HEK293 (cell line): ENCODE data around the gene WDR53.

Experiments
- CTCF ChIA-PET: fragments of 350-600 bp; formaldehyde crosslinking; extraction: SDS; loops from one replicate; lab custom pipeline; 2021; ENCODE audit warnings: antibody characterized with exemption; lab: Yijun Ruan, JAX
- POLR2A ChIA-PET: fragments of 300-600 bp; formaldehyde crosslinking; extraction: SDS; loops from one replicate; lab custom pipeline; 2020; ENCODE audit warnings: antibody characterized with exemption, inconsistent platforms; lab: Yijun Ruan, JAX
- H3K27ac ChIP-seq: fragments of 200-500 bp; sonication (Bioruptor generic); 2 replicates; pipeline ENCODE4 v1.5.1; 2014; ENCODE audit warnings: low read depth, low read length, control low read depth, inconsistent platforms; ENCODE audit errors: extremely low read depth
- H3K36me3 ChIP-seq, 2 experiments: fragments of 200-500 bp in 1 of 2; sonication (Bioruptor generic) in 1 of 2; 1 replicate in 1 of 2; 2 replicates in 1 of 2; pipeline ENCODE4 v1.5.1; 2014 to 2017; ENCODE audit warnings: inconsistent platforms in 2 of 2, low read length in 2 of 2; ENCODE audit not compliant: control insufficient read depth in 2 of 2, insufficient read depth in 1 of 2
- H3K4me1 ChIP-seq: fragments of 200-500 bp; sonication (Bioruptor generic); 2 replicates; pipeline ENCODE4 v1.5.1; 2014; ENCODE audit warnings: mild to moderate bottlenecking, low read length, inconsistent platforms; ENCODE audit not compliant: control insufficient read depth, insufficient read depth
- H3K4me3 ChIP-seq: 2 replicates; pipeline ENCODE4 v1.5.1; 2011; ENCODE audit warnings: low read depth, mild to moderate bottlenecking, control low read depth, low read length, moderate library complexity
- H3K9me3 ChIP-seq: fragments of 200-500 bp; sonication (Bioruptor generic); 2 replicates; pipeline ENCODE4 v1.5.1; 2014; ENCODE audit warnings: low read depth, low read length, inconsistent platforms; ENCODE audit not compliant: control insufficient read depth, insufficient read depth
- GLI2 ChIP-seq: fragments of 450-650 bp; formaldehyde crosslinking; IDR thresholded peaks from 2 replicates; pipeline ENCODE4; 2017; ENCODE audit warnings: missing biosample characterization, missing genetic modification characterization, low read depth, borderline replicate concordance
- HOXC10 ChIP-seq: sonication (generic); formaldehyde crosslinking; IDR thresholded peaks from 2 replicates; pipeline ENCODE4 v1.8.1; 2023; ENCODE audit warnings: mild to moderate bottlenecking, missing genetic modification reagents
- MZF1 ChIP-seq: fragments of 450-650 bp; formaldehyde crosslinking; IDR thresholded peaks from 2 replicates; pipeline ENCODE4 v1.5.1; 2017; ENCODE audit warnings: missing biosample characterization, missing genetic modification characterization, borderline replicate concordance
- RBAK ChIP-seq: fragments of 450-650 bp; formaldehyde crosslinking; IDR thresholded peaks from 2 replicates; pipeline ENCODE4 v1.5.1; 2016; ENCODE audit warnings: missing biosample characterization, missing genetic modification characterization
- YY2 ChIP-seq: fragments of 450-650 bp; formaldehyde crosslinking; IDR thresholded peaks from 2 replicates; pipeline ENCODE4 v1.5.1; 2016; ENCODE audit warnings: missing biosample characterization, missing genetic modification characterization
- ZFP37 ChIP-seq: fragments of 450-650 bp; formaldehyde crosslinking; IDR thresholded peaks from 2 replicates; pipeline ENCODE4 v1.5.1; 2016; ENCODE audit warnings: missing biosample characterization, missing genetic modification characterization
- ZNF202 ChIP-seq: fragments of 450-650 bp; formaldehyde crosslinking; IDR thresholded peaks from 2 replicates; pipeline ENCODE4 v1.5.1; 2016; ENCODE audit warnings: missing biosample characterization, missing genetic modification characterization, borderline replicate concordance
- ZNF274 ChIP-seq, 2 experiments: fragments of 200-500 bp in 1 of 2; fragments of 450-650 bp in 1 of 2; sonication (Bioruptor generic) in 1 of 2; formaldehyde crosslinking in 1 of 2; IDR thresholded peaks; 2 replicates each; pipeline versions ENCODE4 v1.5.1 to v1.6.1; 2014 to 2016; ENCODE audit warnings: borderline replicate concordance in 1 of 2, inconsistent platforms in 1 of 2, low read length in 1 of 2, missing biosample characterization in 1 of 2, missing genetic modification characterization in 1 of 2
- ZNF335 ChIP-seq: fragments of 450-650 bp; formaldehyde crosslinking; conservative IDR thresholded peaks from 2 replicates; pipeline ENCODE4 v1.5.1; 2016; ENCODE audit warnings: missing biosample characterization, missing genetic modification characterization
- ZNF341 ChIP-seq: fragments of 450-650 bp; formaldehyde crosslinking; IDR thresholded peaks from 2 replicates; pipeline ENCODE4; 2016; ENCODE audit warnings: low read depth, missing biosample characterization, missing genetic modification characterization
- ZNF529 ChIP-seq: fragments of 450-650 bp; formaldehyde crosslinking; IDR thresholded peaks from 2 replicates; pipeline ENCODE4 v1.5.1; 2017; ENCODE audit warnings: missing genetic modification characterization, missing biosample characterization; ENCODE audit not compliant: insufficient replicate concordance
- ZNF658 ChIP-seq: fragments of 450-650 bp; formaldehyde crosslinking; IDR thresholded peaks from 2 replicates; pipeline ENCODE4; 2016; ENCODE audit warnings: missing biosample characterization, missing genetic modification characterization
- ZNF747 ChIP-seq: fragments of 450-650 bp; formaldehyde crosslinking; IDR thresholded peaks from 2 replicates; pipeline ENCODE4 v1.5.1; 2016; ENCODE audit warnings: missing biosample characterization, missing genetic modification characterization
- TF ChIP-seq, protein P1 (sequence below): fragments of 450-650 bp; formaldehyde crosslinking; IDR thresholded peaks from 2 replicates; pipeline ENCODE4 v1.5.1; 2016; ENCODE audit warnings: missing biosample characterization, missing genetic modification characterization
- TF ChIP-seq, protein P2 (sequence below): fragments of 450-650 bp; formaldehyde crosslinking; IDR thresholded peaks from 2 replicates; pipeline ENCODE4 v1.5.1; 2016; ENCODE audit warnings: missing biosample characterization, missing genetic modification characterization
- TF ChIP-seq, protein P3 (sequence below): fragments of 450-650 bp; formaldehyde crosslinking; IDR thresholded peaks from 2 replicates; pipeline ENCODE4 v1.5.1; 2017; ENCODE audit warnings: missing biosample characterization, missing genetic modification characterization
- TF ChIP-seq, protein P4 (sequence below): fragments of 450-650 bp; formaldehyde crosslinking; IDR thresholded peaks from 2 replicates; pipeline ENCODE4 v1.5.1; 2016; ENCODE audit warnings: missing biosample characterization, missing genetic modification characterization, borderline replicate concordance
- TF ChIP-seq, protein P5 (sequence below): fragments of 450-650 bp; formaldehyde crosslinking; IDR thresholded peaks from 2 replicates; pipeline ENCODE4 v1.5.1; 2017; ENCODE audit warnings: missing biosample characterization, missing genetic modification characterization

Gene WDR53

DNA sequence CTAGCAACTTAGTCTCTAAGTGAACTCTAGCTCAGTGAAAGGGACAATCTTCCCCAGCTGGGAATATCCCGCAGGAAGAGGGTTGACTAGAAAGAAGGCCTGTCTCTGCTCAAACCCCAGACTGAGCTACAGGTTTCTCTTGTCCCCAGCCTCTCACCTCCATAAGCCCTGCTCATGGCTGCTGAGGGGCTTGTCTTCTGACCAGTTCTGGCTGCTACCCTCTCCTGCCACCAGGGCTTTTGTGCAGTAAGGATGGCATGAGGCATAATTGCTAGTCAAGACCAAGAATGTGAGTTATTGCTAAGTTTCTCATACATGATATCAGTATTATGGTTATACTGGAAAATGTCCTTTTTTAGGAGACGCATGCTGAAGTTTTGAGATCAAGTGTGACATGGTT, 21.3 kb downstream of the WDR53 start:
- TF ChIP-seq ZNF658 (tag by site-specific recombination) (no peak), ZNF529 (no peak), ZNF274 (IDR thresholded peaks at IDR 0.05; ENCODE audit: low read length) (no peak), ZNF274 (tag by site-specific recombination; IDR thresholded peaks at IDR 0.05; ENCODE audit: borderline replicate concordance) (no peak), RBAK (tag by site-specific recombination) (no peak), ZNF202 (tag by site-specific recombination) (no peak), HOXC10 (CRISPR knock-in tag) (no peak), GLI2 (tag by site-specific recombination) (no peak), ZNF335 (tag by site-specific recombination) (no peak), MZF1 (tag by site-specific recombination) (no peak), ZNF341 (tag by site-specific recombination) (no peak), ZFP37 (no peak), ZNF747 (no peak), YY2 (no peak)
- TF ChIP-seq, protein P1, sequence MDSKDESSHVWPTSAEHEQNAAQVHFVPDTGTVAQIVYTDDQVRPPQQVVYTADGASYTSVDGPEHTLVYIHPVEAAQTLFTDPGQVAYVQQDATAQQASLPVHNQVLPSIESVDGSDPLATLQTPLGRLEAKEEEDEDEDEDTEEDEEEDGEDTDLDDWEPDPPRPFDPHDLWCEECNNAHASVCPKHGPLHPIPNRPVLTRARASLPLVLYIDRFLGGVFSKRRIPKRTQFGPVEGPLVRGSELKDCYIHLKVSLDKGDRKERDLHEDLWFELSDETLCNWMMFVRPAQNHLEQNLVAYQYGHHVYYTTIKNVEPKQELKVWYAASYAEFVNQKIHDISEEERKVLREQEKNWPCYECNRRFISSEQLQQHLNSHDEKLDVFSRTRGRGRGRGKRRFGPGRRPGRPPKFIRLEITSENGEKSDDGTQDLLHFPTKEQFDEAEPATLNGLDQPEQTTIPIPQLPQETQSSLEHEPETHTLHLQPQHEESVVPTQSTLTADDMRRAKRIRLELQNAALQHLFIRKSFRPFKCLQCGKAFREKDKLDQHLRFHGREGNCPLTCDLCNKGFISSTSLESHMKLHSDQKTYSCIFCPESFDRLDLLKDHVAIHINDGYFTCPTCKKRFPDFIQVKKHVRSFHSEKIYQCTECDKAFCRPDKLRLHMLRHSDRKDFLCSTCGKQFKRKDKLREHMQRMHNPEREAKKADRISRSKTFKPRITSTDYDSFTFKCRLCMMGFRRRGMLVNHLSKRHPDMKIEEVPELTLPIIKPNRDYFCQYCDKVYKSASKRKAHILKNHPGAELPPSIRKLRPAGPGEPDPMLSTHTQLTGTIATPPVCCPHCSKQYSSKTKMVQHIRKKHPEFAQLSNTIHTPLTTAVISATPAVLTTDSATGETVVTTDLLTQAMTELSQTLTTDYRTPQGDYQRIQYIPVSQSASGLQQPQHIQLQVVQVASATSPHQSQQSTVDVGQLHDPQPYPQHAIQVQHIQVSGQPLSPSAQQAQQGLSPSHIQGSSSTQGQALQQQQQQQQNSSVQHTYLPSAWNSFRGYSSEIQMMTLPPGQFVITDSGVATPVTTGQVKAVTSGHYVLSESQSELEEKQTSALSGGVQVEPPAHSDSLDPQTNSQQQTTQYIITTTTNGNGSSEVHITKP, result no peak
- TF ChIP-seq, protein P2, sequence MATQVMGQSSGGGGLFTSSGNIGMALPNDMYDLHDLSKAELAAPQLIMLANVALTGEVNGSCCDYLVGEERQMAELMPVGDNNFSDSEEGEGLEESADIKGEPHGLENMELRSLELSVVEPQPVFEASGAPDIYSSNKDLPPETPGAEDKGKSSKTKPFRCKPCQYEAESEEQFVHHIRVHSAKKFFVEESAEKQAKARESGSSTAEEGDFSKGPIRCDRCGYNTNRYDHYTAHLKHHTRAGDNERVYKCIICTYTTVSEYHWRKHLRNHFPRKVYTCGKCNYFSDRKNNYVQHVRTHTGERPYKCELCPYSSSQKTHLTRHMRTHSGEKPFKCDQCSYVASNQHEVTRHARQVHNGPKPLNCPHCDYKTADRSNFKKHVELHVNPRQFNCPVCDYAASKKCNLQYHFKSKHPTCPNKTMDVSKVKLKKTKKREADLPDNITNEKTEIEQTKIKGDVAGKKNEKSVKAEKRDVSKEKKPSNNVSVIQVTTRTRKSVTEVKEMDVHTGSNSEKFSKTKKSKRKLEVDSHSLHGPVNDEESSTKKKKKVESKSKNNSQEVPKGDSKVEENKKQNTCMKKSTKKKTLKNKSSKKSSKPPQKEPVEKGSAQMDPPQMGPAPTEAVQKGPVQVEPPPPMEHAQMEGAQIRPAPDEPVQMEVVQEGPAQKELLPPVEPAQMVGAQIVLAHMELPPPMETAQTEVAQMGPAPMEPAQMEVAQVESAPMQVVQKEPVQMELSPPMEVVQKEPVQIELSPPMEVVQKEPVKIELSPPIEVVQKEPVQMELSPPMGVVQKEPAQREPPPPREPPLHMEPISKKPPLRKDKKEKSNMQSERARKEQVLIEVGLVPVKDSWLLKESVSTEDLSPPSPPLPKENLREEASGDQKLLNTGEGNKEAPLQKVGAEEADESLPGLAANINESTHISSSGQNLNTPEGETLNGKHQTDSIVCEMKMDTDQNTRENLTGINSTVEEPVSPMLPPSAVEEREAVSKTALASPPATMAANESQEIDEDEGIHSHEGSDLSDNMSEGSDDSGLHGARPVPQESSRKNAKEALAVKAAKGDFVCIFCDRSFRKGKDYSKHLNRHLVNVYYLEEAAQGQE, result no peak
- TF ChIP-seq, protein P3, sequence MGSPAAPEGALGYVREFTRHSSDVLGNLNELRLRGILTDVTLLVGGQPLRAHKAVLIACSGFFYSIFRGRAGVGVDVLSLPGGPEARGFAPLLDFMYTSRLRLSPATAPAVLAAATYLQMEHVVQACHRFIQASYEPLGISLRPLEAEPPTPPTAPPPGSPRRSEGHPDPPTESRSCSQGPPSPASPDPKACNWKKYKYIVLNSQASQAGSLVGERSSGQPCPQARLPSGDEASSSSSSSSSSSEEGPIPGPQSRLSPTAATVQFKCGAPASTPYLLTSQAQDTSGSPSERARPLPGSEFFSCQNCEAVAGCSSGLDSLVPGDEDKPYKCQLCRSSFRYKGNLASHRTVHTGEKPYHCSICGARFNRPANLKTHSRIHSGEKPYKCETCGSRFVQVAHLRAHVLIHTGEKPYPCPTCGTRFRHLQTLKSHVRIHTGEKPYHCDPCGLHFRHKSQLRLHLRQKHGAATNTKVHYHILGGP (tag by site-specific recombination), result no peak
- TF ChIP-seq, protein P4, sequence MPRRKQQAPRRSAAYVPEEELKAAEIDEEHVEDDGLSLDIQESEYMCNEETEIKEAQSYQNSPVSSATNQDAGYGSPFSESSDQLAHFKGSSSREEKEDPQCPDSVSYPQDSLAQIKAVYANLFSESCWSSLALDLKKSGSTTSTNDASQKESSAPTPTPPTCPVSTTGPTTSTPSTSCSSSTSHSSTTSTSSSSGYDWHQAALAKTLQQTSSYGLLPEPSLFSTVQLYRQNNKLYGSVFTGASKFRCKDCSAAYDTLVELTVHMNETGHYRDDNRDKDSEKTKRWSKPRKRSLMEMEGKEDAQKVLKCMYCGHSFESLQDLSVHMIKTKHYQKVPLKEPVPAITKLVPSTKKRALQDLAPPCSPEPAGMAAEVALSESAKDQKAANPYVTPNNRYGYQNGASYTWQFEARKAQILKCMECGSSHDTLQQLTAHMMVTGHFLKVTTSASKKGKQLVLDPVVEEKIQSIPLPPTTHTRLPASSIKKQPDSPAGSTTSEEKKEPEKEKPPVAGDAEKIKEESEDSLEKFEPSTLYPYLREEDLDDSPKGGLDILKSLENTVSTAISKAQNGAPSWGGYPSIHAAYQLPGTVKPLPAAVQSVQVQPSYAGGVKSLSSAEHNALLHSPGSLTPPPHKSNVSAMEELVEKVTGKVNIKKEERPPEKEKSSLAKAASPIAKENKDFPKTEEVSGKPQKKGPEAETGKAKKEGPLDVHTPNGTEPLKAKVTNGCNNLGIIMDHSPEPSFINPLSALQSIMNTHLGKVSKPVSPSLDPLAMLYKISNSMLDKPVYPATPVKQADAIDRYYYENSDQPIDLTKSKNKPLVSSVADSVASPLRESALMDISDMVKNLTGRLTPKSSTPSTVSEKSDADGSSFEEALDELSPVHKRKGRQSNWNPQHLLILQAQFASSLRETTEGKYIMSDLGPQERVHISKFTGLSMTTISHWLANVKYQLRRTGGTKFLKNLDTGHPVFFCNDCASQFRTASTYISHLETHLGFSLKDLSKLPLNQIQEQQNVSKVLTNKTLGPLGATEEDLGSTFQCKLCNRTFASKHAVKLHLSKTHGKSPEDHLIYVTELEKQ, result no peak
- TF ChIP-seq, protein P5, sequence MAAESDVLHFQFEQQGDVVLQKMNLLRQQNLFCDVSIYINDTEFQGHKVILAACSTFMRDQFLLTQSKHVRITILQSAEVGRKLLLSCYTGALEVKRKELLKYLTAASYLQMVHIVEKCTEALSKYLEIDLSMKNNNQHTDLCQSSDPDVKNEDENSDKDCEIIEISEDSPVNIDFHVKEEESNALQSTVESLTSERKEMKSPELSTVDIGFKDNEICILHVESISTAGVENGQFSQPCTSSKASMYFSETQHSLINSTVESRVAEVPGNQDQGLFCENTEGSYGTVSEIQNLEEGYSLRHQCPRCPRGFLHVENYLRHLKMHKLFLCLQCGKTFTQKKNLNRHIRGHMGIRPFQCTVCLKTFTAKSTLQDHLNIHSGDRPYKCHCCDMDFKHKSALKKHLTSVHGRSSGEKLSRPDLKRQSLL (tag by site-specific recombination), result no peak
- POLR2A ChIA-PET, result interaction anchor here (0.7 kb wide), 1 partner anchor 21 kb away, joined by 3 read pairs; the partner anchor contains the start of genes FBXO45 and WDR53
- Histone ChIP-seq H3K36me3 (no peaks in the 10 kb centered on the region), H3K4me3 (no peak overlapping the region), H3K9me3 (no peaks in the 10 kb centered on the region), H3K4me1 (no peaks in the 10 kb centered on the region), H3K27ac (no peak overlapping the region)
- CTCF ChIA-PET, result interaction anchor here (0.6 kb wide), 1 partner anchor 38 kb away, joined by 6 read pairs; no protein-coding TSS in a partner anchor
